ENCODE results near the gene ELK3.

Gene ELK3

DNA sequence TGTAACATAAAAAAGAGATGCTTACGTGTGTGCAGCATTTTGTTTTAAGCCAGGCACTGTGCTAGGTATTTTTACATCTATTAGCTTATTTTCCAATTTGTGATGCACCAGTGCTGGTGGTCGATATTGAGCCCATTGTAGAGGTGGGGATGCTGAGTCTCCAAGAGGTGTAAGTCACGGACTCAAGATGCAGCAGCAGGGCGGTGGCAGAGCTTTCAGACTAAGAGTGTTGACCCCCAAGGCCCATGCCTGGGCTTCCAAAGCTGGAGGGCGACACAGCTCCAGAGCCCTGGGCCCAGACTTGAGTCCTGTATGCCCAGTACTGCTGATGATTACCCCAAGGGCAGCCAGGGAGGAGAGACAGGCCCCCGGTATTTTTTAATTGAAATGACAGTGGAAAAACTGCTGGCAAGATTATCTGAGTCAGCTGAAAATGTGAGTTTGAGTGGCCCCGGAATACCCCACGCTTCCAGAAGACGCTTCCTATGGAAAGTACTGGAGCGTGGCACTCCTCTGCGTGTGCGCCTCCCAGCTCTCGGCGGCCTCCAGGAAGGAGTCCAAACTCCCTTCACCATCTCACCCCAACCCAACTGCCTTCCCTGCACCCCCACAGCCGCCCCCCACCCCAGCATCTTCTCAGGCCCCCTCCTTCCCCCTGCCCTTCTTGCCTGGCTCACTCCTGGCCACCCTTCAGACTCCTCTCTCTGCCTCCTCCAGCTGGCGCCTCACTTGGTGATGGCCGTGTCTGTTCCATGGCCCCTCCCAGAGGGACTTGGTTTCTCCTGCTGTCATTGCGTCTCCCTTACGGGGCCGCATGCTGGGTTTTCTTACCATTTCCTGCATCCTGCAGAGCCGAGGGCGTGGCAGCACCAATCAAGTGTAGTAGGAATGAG, 40.7 kb downstream of the ELK3 start:
- DNase-seq (ENCODE audit: low read depth in 2 of 2): no peak

- DNase-seq (ENCODE audit: low read depth in 2 of 2): no peak
These were observed 41.3 kb downstream of the ELK3 start for GRCh38 chr12:96235484-96235826.

GRCh38 chr12:96236221-96236822, 42.1 kb downstream of the ELK3 start:
- no peak for DNase-seq (ENCODE audit: low read depth in 2 of 2)

GRCh38 chr12:96237035-96237434, 42.9 kb downstream of the ELK3 start:
- DNase-seq (ENCODE audit: low read depth in 2 of 2): no peak

DNA sequence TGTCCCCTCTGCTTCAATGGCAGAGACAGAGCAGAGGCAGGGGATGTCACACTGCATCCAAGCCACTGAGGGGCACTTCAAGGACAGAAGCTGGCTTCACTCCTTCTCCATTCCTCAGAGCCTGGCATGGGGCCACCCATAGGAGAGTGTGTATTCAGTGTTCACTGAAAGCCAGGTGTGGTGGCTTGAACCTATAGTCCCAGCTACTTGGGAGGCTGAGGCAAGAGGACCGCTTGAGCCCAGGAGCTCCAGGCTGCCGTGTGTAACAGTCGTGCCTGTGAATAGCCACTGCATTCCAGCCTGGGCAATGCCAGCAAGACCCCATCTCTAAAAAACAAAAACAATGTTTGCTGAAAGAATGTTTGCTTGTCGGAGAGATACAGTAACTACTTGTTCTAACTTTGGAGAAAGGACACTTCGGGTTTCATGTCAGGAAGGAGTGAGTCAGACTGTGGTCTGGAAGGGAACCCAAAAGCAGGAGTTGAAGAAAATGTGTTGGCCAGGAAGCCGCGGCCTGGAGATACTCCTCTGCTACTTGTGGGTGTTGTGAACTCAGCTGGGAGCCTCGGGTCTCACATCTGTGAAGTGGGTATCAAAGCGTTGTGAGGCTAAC, 43.4 kb downstream of the ELK3 start:
- peak; percentile 31 to 39 for DNase-seq (ENCODE audit: low read depth in 2 of 2)

DNA sequence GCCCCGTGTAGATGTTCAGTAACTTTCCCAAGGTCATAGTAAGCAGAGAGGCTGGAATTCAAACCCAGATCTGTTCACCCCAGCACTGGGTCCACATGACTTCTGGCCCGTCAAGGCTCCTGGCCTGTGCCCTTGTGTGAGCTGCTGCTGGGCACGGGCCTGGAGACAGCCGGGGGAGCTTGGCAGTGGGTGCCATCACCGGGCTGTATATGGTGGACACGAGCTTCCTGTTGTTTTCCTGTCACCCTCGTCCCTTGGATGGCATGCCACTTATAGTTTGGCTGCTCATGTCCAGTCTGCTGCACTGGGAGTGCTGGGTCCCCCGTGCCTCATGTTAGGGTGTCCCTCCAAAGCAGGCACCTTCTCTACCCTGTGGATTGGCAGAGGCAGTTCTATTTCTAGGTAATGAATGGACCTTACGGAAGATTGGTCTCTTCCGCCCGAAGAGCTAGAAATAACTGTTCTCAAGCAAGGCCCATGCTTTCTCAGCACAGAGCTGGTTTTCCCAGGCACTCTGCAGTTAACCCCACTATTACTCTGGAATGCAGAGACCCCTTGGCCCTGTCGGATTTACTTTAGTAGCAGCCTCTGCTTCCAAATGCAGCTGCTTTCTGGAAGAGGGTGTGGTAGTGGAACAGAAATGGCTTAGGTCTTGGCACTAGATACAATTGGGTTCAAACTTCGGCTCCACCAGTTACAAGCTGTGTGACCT, 44.3 kb downstream of the ELK3 start:
- no peak for DNase-seq (ENCODE audit: low read depth in 2 of 2)

DNA sequence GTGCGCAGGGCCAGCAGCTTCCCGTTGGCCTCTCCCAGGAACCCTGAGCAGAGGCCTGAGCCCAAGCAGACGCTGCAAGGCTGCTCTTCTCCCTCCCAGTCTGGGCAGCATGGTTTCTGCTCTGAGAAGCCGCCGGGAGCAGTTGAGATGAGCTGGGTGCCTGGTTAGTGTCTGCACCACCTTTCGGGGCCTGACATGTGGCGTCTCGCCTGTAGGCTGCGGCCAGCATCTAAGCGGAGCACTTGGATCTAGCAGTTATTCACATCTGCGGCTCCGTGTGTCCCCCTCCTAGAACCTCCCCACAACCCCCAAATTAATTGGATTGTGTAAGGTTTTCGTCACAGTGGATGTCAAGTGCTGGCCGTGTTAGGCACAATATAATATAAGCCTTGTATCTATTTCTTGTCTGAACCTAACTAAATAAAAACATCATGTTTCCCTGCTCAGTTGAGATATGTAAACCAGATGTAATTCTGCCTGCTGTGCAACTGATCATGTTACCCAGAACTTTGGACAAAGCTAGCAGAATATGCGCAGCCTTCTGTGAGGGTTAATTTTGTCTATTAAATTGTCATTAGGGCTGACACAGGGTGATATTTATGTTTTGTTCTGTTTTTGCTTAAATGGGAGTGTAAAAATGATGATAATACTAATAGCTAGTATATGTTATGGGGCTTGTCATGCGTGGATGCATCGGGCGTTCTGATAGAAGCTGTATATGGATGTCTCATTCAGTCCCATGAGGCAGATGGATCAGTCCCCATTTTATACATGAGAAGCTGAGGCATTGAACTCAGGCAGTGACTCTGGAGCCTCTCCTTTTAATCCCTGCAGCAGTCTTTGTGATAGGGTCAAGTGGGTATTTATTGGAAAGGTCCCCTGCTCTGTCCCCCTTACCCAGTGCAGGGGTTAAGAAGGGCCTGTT, 45.8 kb downstream of the ELK3 start:
- no peak for DNase-seq (ENCODE audit: low read depth in 2 of 2)

GRCh38 chr12:96240656-96241055, 46.5 kb downstream of the ELK3 start:
- no peak for DNase-seq (ENCODE audit: low read depth in 2 of 2)

- DNase-seq (ENCODE audit: low read depth in 2 of 2): no peak
These were observed 47.3 kb downstream of the ELK3 start for GRCh38 chr12:96241431-96241830.

- DNase-seq (ENCODE audit: low read depth in 2 of 2): peak; percentile 41 to 47
These were observed 47.7 kb downstream of the ELK3 start for GRCh38 chr12:96241846-96242256.

- no peak for DNase-seq (ENCODE audit: low read depth in 2 of 2)
These were observed 48.4 kb downstream of the ELK3 start for GRCh38 chr12:96242597-96242996.

- DNase-seq (ENCODE audit: low read depth in 2 of 2): no peak
These were observed 50.7 kb downstream of the ELK3 start for GRCh38 chr12:96244826-96245225.

DNA sequence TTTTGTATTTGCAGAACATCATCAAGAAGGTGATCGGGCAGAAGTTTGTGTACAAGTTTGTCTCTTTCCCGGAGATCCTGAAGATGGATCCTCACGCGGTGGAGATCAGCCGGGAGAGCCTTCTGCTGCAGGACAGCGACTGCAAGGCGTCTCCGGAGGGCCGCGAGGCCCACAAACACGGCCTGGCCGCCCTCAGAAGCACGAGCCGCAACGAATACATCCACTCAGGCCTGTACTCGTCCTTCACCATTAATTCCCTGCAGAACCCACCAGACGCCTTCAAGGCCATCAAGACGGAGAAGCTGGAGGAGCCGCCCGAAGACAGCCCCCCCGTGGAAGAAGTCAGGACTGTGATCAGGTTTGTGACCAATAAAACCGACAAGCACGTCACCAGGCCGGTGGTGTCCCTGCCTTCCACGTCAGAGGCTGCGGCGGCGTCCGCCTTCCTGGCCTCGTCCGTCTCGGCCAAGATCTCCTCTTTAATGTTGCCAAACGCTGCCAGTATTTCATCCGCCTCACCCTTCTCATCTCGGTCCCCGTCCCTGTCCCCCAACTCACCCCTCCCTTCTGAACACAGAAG, 52.8 kb downstream of the ELK3 start:
- DNase-seq (ENCODE audit: low read depth in 2 of 2): no peak

DNA sequence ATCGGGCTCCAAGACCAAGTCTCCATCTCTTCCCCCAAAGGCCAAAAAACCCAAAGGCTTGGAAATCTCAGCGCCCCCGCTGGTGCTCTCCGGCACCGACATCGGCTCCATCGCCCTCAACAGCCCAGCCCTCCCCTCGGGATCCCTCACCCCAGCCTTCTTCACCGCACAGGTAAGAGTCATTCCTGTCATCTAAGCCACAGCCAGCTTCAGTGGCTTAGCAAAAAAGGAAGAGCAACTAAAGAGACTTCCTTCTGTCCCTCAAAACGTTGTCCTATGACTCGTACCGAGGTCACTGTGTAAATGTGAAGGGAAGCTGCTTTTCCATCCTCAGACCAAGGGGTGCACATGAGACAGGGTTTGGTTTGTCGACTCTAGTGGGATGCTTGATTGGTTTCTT, 53.4 kb downstream of the ELK3 start:
- DNase-seq (ENCODE audit: low read depth in 2 of 2): no peak

GRCh38 chr12:96248136-96248931, 54.2 kb downstream of the ELK3 start:
- DNase-seq (ENCODE audit: low read depth in 2 of 2): no peak

- no peak for DNase-seq (ENCODE audit: low read depth in 2 of 2)
These were observed 55.3 kb downstream of the ELK3 start for GRCh38 chr12:96249196-96250118.

GRCh38 chr12:96250119-96250685, 56.0 kb downstream of the ELK3 start:
- DNase-seq (ENCODE audit: low read depth in 2 of 2): no peak

GRCh38 chr12:96255077-96255476, 60.9 kb downstream of the ELK3 start:
- DNase-seq (ENCODE audit: low read depth in 2 of 2): no peak

Data from stimulated activated CD8-positive, alpha-beta memory T cell treated with anti-CD3 and anti-CD28 coated beads, Interleukin-2, amount 100 ng/mL, for 1 hour (primary cell).